ENCODE measurements around the gene GAS7.
A peak's percentile ranks its signal among the peaks of the same experiment; 100 is the strongest.

The GAS7 gene

GRCh38 chr17:10198509-10199249, at the start of gene GAS7:
GAS7 (minus strand) TSS chr17:10198606.
- H3K9ac ChIP-seq (ENCODE audit: low read length): peak within 1 kb of the TSS; percentile 81
- DNase-seq (ENCODE audit: low read depth): peak; percentile 86
- H3K9me3 ChIP-seq (ENCODE audit: control insufficient read depth, low read length): peaks cover 6% of the 10 kb centered on the region
- H3K4me1 ChIP-seq (ENCODE audit: control insufficient read depth, insufficient read depth, low read length): peaks cover 15% of the 10 kb centered on the region
- peaks cover 6% of the 10 kb centered on the region for H3K27me3 ChIP-seq (replicated peaks; ENCODE audit: control insufficient read depth, insufficient read depth, low read length)
- H3K36me3 ChIP-seq (ENCODE audit: control insufficient read depth, insufficient read depth, low read length, severe bottlenecking): no peaks in the 10 kb centered on the region
- peak within 1 kb of the TSS; percentile 87 for H3K4me3 ChIP-seq (ENCODE audit: low read length)

- Histone ChIP-seq H3K36me3 (ENCODE audit: control insufficient read depth, insufficient read depth, low read length, severe bottlenecking) (no peaks in the 10 kb centered on the region), H3K4me1 (ENCODE audit: control insufficient read depth, insufficient read depth, low read length) (peaks cover 16% of the 10 kb centered on the region), H3K4me3 (ENCODE audit: low read length) (no peak overlapping the region), H3K9me3 (ENCODE audit: control insufficient read depth, low read length) (peaks cover 3% of the 10 kb centered on the region), H3K27me3 (replicated peaks; ENCODE audit: control insufficient read depth, insufficient read depth, low read length) (peaks cover 8% of the 10 kb centered on the region), H3K9ac (ENCODE audit: low read length) (no peak overlapping the region)
- DNase-seq (ENCODE audit: low read depth): peak; percentile 27
Measured at GRCh38 chr17:10247810-10248209, 49.4 kb upstream of the GAS7 start.

GRCh38 chr17:10243883-10244844, 45.8 kb upstream of the GAS7 start:
- Histone ChIP-seq H3K27me3 (replicated peaks; ENCODE audit: control insufficient read depth, insufficient read depth, low read length) (no peaks in the 10 kb centered on the region), H3K4me3 (ENCODE audit: low read length) (no peak overlapping the region), H3K4me1 (ENCODE audit: control insufficient read depth, insufficient read depth, low read length) (peaks cover 11% of the 10 kb centered on the region), H3K9ac (ENCODE audit: low read length) (no peak overlapping the region), H3K9me3 (ENCODE audit: control insufficient read depth, low read length) (no peaks in the 10 kb centered on the region), H3K36me3 (ENCODE audit: control insufficient read depth, insufficient read depth, low read length, severe bottlenecking) (no peaks in the 10 kb centered on the region)
- no peak for DNase-seq (ENCODE audit: low read depth)

- no peak for DNase-seq (ENCODE audit: low read depth)
- no peak overlapping the region for H3K4me3 ChIP-seq (ENCODE audit: low read length)
- no peaks in the 10 kb centered on the region for H3K36me3 ChIP-seq (ENCODE audit: control insufficient read depth, insufficient read depth, low read length, severe bottlenecking)
- H3K4me1 ChIP-seq (ENCODE audit: control insufficient read depth, insufficient read depth, low read length): peaks cover 14% of the 10 kb centered on the region
- H3K9me3 ChIP-seq (ENCODE audit: control insufficient read depth, low read length): no peaks in the 10 kb centered on the region
- no peaks in the 10 kb centered on the region for H3K27me3 ChIP-seq (replicated peaks; ENCODE audit: control insufficient read depth, insufficient read depth, low read length)
- no peak overlapping the region for H3K9ac ChIP-seq (ENCODE audit: low read length)
Measured at GRCh38 chr17:10241781-10242180, 43.4 kb upstream of the GAS7 start.

- no peak overlapping the region for H3K4me3 ChIP-seq (ENCODE audit: low read length)
- H3K4me1 ChIP-seq (ENCODE audit: control insufficient read depth, insufficient read depth, low read length): peaks cover 5% of the 10 kb centered on the region
- no peaks in the 10 kb centered on the region for H3K27me3 ChIP-seq (replicated peaks; ENCODE audit: control insufficient read depth, insufficient read depth, low read length)
- no peak overlapping the region for H3K9ac ChIP-seq (ENCODE audit: low read length)
- no peak for DNase-seq (ENCODE audit: low read depth)
- no peaks in the 10 kb centered on the region for H3K9me3 ChIP-seq (ENCODE audit: control insufficient read depth, low read length)
- H3K36me3 ChIP-seq (ENCODE audit: control insufficient read depth, insufficient read depth, low read length, severe bottlenecking): no peaks in the 10 kb centered on the region
Measured at GRCh38 chr17:10238661-10239060, 40.3 kb upstream of the GAS7 start.

- Histone ChIP-seq H3K27me3 (replicated peaks; ENCODE audit: control insufficient read depth, insufficient read depth, low read length) (no peaks in the 10 kb centered on the region), H3K4me1 (ENCODE audit: control insufficient read depth, insufficient read depth, low read length) (peaks cover 5% of the 10 kb centered on the region), H3K36me3 (ENCODE audit: control insufficient read depth, insufficient read depth, low read length, severe bottlenecking) (no peaks in the 10 kb centered on the region), H3K9ac (ENCODE audit: low read length) (no peak overlapping the region), H3K4me3 (ENCODE audit: low read length) (no peak overlapping the region), H3K9me3 (ENCODE audit: control insufficient read depth, low read length) (peaks cover 7% of the 10 kb centered on the region)
- no peak for DNase-seq (ENCODE audit: low read depth)
Measured at GRCh38 chr17:10234033-10234432, 35.6 kb upstream of the GAS7 start.

- DNase-seq (ENCODE audit: low read depth): no peak
- Histone ChIP-seq H3K9ac (ENCODE audit: low read length) (no peak overlapping the region), H3K4me1 (ENCODE audit: control insufficient read depth, insufficient read depth, low read length) (no peaks in the 10 kb centered on the region), H3K36me3 (ENCODE audit: control insufficient read depth, insufficient read depth, low read length, severe bottlenecking) (no peaks in the 10 kb centered on the region), H3K9me3 (ENCODE audit: control insufficient read depth, low read length) (peaks cover 7% of the 10 kb centered on the region), H3K27me3 (replicated peaks; ENCODE audit: control insufficient read depth, insufficient read depth, low read length) (no peaks in the 10 kb centered on the region), H3K4me3 (ENCODE audit: low read length) (no peak overlapping the region)
Measured at GRCh38 chr17:10233161-10233560, 34.8 kb upstream of the GAS7 start.

- no peak for DNase-seq (ENCODE audit: low read depth)
- H3K4me3 ChIP-seq (ENCODE audit: low read length): no peak overlapping the region
- no peaks in the 10 kb centered on the region for H3K36me3 ChIP-seq (ENCODE audit: control insufficient read depth, insufficient read depth, low read length, severe bottlenecking)
- H3K27me3 ChIP-seq (replicated peaks; ENCODE audit: control insufficient read depth, insufficient read depth, low read length): no peaks in the 10 kb centered on the region
- H3K4me1 ChIP-seq (ENCODE audit: control insufficient read depth, insufficient read depth, low read length): peaks cover 3% of the 10 kb centered on the region
- H3K9me3 ChIP-seq (ENCODE audit: control insufficient read depth, low read length): peaks cover 7% of the 10 kb centered on the region
- H3K9ac ChIP-seq (ENCODE audit: low read length): no peak overlapping the region
Measured at GRCh38 chr17:10229181-10229580, 30.8 kb upstream of the GAS7 start.

- peak; percentile 67 for DNase-seq (ENCODE audit: low read depth)
- Histone ChIP-seq H3K9ac (ENCODE audit: low read length) (no peak overlapping the region), H3K36me3 (ENCODE audit: control insufficient read depth, insufficient read depth, low read length, severe bottlenecking) (no peaks in the 10 kb centered on the region), H3K9me3 (ENCODE audit: control insufficient read depth, low read length) (peaks cover 11% of the 10 kb centered on the region), H3K27me3 (replicated peaks; ENCODE audit: control insufficient read depth, insufficient read depth, low read length) (no peaks in the 10 kb centered on the region), H3K4me1 (ENCODE audit: control insufficient read depth, insufficient read depth, low read length) (peaks cover 3% of the 10 kb centered on the region), H3K4me3 (ENCODE audit: low read length) (no peak overlapping the region)
Measured at GRCh38 chr17:10226930-10227695, 28.7 kb upstream of the GAS7 start.

GRCh38 chr17:10224582-10225195, 26.3 kb upstream of the GAS7 start:
- no peak for DNase-seq (ENCODE audit: low read depth)
- H3K9me3 ChIP-seq (ENCODE audit: control insufficient read depth, low read length): peaks cover 4% of the 10 kb centered on the region

More at GRCh38 chr17:10224582-10225195, 26.3 kb upstream of the GAS7 start:
- peaks cover 3% of the 10 kb centered on the region for H3K4me1 ChIP-seq (ENCODE audit: control insufficient read depth, insufficient read depth, low read length)
- no peaks in the 10 kb centered on the region for H3K27me3 ChIP-seq (replicated peaks; ENCODE audit: control insufficient read depth, insufficient read depth, low read length)
- H3K9ac ChIP-seq (ENCODE audit: low read length): no peak overlapping the region
- H3K4me3 ChIP-seq (ENCODE audit: low read length): no peak overlapping the region
- H3K36me3 ChIP-seq (ENCODE audit: control insufficient read depth, insufficient read depth, low read length, severe bottlenecking): no peaks in the 10 kb centered on the region

Measured in adipocyte (in vitro differentiated cells).